Vagina (tissue), 2 donors: ENCODE results near the gene PAPSS2. TPM values are rescaled to one million over a fixed set of nuclear protein-coding genes. Genes with fewer than 3 reads are reported as not detected.

ENCODE experiments used
- DNase-seq, 2 donors: peaks; one replicate each; pipeline ENCODE4 v3.0.0-alpha.2; 2017; ENCODE audit errors: extremely low spot score in 2 of 2
- H3K27ac ChIP-seq: fragments of 200-600 bp; sonication (generic); one replicate; pipeline ENCODE4 v1.5.1; 2019
- H3K27me3 ChIP-seq: fragments of 200-600 bp; sonication (generic); one replicate; pipeline ENCODE4 v1.5.1; 2019
- H3K36me3 ChIP-seq, 2 donors: fragments of 200-600 bp; sonication (generic); one replicate each; pipeline ENCODE4 v1.5.1; 2017 to 2019
- H3K4me1 ChIP-seq: fragments of 200-600 bp; sonication (generic); one replicate; pipeline ENCODE4 v1.5.1; 2019
- H3K4me3 ChIP-seq, 2 donors: fragments of 200-600 bp; sonication (generic); 1 replicate in 1 of 2; 2 replicates in 1 of 2; pipeline ENCODE4 v1.5.1; 2016 to 2019
- H3K9me3 ChIP-seq: fragments of 200-600 bp; sonication (generic); one replicate; pipeline ENCODE4 v1.5.1; 2019
- CTCF ChIP-seq, 3 experiments: fragments of 450-650 bp in 2 of 3; fragments of 200-600 bp in 1 of 3; sonication (generic) in 1 of 3; IDR thresholded peaks; one replicate each; pipeline ENCODE4 v1.5.1; 2017 to 2019; ENCODE audit warnings: antibody characterized with exemption in 3 of 3, mild to moderate bottlenecking in 2 of 3, moderate library complexity in 2 of 3
- POLR2A ChIP-seq, 2 donors: fragments of 450-650 bp; IDR thresholded peaks; one replicate each; pipeline ENCODE4 v1.6.1; 2017; ENCODE audit warnings: antibody characterized with exemption in 2 of 2, mild to moderate bottlenecking in 2 of 2, moderate library complexity in 2 of 2
- POLR2AphosphoS5 ChIP-seq, 2 donors: sonication (generic); formaldehyde crosslinking; IDR thresholded peaks; one replicate each; pipeline ENCODE4 v1.9.0; 2017; ENCODE audit warnings: antibody characterized with exemption in 2 of 2, mild to moderate bottlenecking in 2 of 2, low read depth in 1 of 2; ENCODE audit not compliant: insufficient read depth in 1 of 2
- intact Hi-C: fragments of 100-400 bp; cut with DNase I; formaldehyde crosslinking; loops from one replicate; pipeline ENCODE4 v1.15.1; 2023
- total RNA-seq: library from RNA; depleted of rRNA; stranded (reverse); fragments of >200 nt; gene quantifications from one replicate; pipeline ENCODE4 v1.2.3, GENCODE V29; 2016

Gene PAPSS2
- total RNA-seq, 1 donor from 2014 or later, result 12.3 TPM

DNA sequence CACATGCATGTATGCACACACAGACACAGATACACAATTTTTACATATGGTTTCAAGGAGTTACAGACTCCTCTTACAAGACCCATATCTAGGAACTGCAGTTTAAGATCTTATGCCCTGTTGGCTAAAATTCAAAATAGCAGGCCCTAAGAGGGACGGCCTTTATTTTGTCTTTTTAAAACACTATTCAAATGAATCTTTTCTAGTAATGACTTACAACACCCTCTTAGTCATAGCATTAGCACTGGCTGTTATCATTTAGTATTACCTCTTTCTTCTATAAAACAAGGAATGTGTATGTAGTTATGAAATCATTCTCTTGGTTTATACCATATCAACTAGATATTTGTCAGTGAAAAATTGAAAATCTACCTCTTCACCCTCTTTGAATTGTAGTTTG, 15.3 kb downstream of the PAPSS2 start:
- DNase-seq, result no peak
- H3K4me3 ChIP-seq, result no peak overlapping the region
- no peaks in the 10 kb centered on the region for H3K36me3 ChIP-seq
- no peaks in the 10 kb centered on the region for H3K27me3 ChIP-seq
- TF ChIP-seq POLR2A (IDR thresholded peaks at IDR 0.05) (no peak), POLR2AphosphoS5 (IDR thresholded peaks at IDR 0.05; ENCODE audit: insufficient read depth in 1 of 2, low read depth in 1 of 2) (no peak), CTCF (IDR thresholded peaks at IDR 0.05) (no peak)
- H3K27ac ChIP-seq, result no peak overlapping the region
- intact Hi-C loops, result no loop called here
- H3K4me1 ChIP-seq, result no peaks in the 10 kb centered on the region
- no peaks in the 10 kb centered on the region for H3K9me3 ChIP-seq

DNA sequence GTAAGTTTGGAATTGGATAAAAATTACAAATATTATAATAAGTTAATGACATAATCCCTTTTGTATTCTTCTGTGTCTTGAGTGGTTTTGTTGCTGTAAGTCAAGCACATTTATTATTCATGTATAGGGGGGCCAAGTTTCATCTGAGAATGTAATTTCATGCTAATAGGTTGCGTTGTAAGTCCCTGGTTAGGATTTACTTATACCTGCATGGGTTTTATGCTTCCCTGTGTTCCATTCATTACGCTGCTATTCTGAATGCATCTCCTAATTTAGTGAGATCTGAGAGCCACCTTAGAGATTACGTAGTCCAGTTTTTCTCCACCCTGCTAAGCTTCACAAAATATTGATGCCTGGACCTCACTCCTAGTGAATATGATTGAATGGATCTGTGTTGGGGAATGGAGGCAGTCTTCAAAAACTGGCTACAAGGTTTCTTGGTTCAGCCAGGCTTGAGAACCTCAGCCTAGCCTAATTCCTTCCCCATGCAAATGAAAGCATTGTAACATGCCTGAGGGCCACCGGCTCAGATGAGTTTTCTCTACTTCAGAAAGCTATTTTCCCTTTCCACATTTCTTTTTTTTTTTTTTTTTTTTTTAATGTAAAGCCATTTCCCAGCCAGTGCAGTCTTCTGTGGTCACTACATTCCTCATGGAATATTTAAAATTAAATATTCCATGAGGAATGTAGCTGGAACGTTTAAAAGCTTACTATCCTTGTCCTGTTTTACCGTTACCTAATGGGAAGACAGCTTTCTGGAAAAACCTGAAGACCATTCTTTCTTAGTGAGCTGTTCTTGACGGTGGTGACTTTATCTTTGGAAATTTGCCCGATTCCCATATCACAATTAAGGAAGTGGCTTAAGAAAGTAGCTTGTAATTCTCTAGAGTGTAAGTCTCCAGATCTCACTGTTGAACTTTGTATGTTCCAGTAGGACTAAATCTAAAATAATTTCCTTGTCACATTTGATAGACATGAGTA, 16.0 kb downstream of the PAPSS2 start:
- Histone ChIP-seq H3K27ac (no peak overlapping the region), H3K9me3 (no peaks in the 10 kb centered on the region), H3K4me1 (no peaks in the 10 kb centered on the region), H3K4me3 (no peak overlapping the region), H3K36me3 (no peaks in the 10 kb centered on the region), H3K27me3 (no peaks in the 10 kb centered on the region)
- DNase-seq, result no peak
- intact Hi-C loops, result no loop called here
- TF ChIP-seq POLR2AphosphoS5 (IDR thresholded peaks at IDR 0.05; ENCODE audit: insufficient read depth in 1 of 2, low read depth in 1 of 2), result no peak
- TF ChIP-seq POLR2A (IDR thresholded peaks at IDR 0.05), result no peak
- no peak for TF ChIP-seq CTCF (IDR thresholded peaks at IDR 0.05)

- Histone ChIP-seq H3K4me1 (no peaks in the 10 kb centered on the region), H3K27ac (no peak overlapping the region)
- TF ChIP-seq POLR2A (IDR thresholded peaks at IDR 0.05) (no peak), POLR2AphosphoS5 (IDR thresholded peaks at IDR 0.05; ENCODE audit: insufficient read depth in 1 of 2, low read depth in 1 of 2) (no peak), CTCF (IDR thresholded peaks at IDR 0.05) (no peak)
Measured at GRCh38 chr10:87677595-87677994, 17.9 kb downstream of the PAPSS2 start.

GRCh38 chr10:87678302-87678701, 18.6 kb downstream of the PAPSS2 start:
- TF ChIP-seq POLR2AphosphoS5 (IDR thresholded peaks at IDR 0.05; ENCODE audit: insufficient read depth in 1 of 2, low read depth in 1 of 2), result no peak
- TF ChIP-seq POLR2A (IDR thresholded peaks at IDR 0.05), result no peak
- TF ChIP-seq CTCF (IDR thresholded peaks at IDR 0.05), result no peak
- intact Hi-C loops, result no loop called here

More at GRCh38 chr10:87677595-87677994, 17.9 kb downstream of the PAPSS2 start:
- H3K36me3 ChIP-seq, result no peaks in the 10 kb centered on the region
- intact Hi-C loops, result no loop called here
- H3K9me3 ChIP-seq, result no peaks in the 10 kb centered on the region
- no peaks in the 10 kb centered on the region for H3K27me3 ChIP-seq
- no peak for DNase-seq
- no peak overlapping the region for H3K4me3 ChIP-seq

GRCh38 chr10:87683356-87683755, 23.7 kb downstream of the PAPSS2 start:
- no peak for DNase-seq
- TF ChIP-seq POLR2AphosphoS5 (IDR thresholded peaks at IDR 0.05; ENCODE audit: insufficient read depth in 1 of 2, low read depth in 1 of 2) (no peak), CTCF (IDR thresholded peaks at IDR 0.05) (no peak), POLR2A (IDR thresholded peaks at IDR 0.05) (no peak)
- no peak overlapping the region for H3K27ac ChIP-seq
- no peak overlapping the region for H3K4me3 ChIP-seq
- H3K27me3 ChIP-seq, result no peaks in the 10 kb centered on the region
- H3K36me3 ChIP-seq, result no peaks in the 10 kb centered on the region
- H3K4me1 ChIP-seq, result no peaks in the 10 kb centered on the region
- intact Hi-C loops, result no loop called here
- H3K9me3 ChIP-seq, result no peaks in the 10 kb centered on the region

More at GRCh38 chr10:87678302-87678701, 18.6 kb downstream of the PAPSS2 start:
- Histone ChIP-seq H3K9me3 (no peaks in the 10 kb centered on the region), H3K36me3 (no peaks in the 10 kb centered on the region), H3K4me1 (no peaks in the 10 kb centered on the region), H3K4me3 (no peak overlapping the region), H3K27ac (no peak overlapping the region), H3K27me3 (no peaks in the 10 kb centered on the region)
- DNase-seq, result no peak
